HG03139 (cell line): Measurements from ENCODE around the gene EPHA5.

Experiments used
- ATAC-seq: cut with Tn5 transposase; IDR thresholded peaks from one replicate; pipeline ENCODE4 v1.9.1; 2021; ENCODE audit not compliant: unreplicated experiment

Gene EPHA5

GRCh38 chr4:65670331-65671031 lies at the start of gene EPHA5:
EPHA5 (minus strand) TSS chr4:65670489; CDS start chr4:65669742, 747 bp downstream.
- ATAC-seq: peak; percentile 48

- no peak for ATAC-seq
These were observed 49.3 kb upstream of the EPHA5 start for GRCh38 chr4:65719635-65720034.

DNA sequence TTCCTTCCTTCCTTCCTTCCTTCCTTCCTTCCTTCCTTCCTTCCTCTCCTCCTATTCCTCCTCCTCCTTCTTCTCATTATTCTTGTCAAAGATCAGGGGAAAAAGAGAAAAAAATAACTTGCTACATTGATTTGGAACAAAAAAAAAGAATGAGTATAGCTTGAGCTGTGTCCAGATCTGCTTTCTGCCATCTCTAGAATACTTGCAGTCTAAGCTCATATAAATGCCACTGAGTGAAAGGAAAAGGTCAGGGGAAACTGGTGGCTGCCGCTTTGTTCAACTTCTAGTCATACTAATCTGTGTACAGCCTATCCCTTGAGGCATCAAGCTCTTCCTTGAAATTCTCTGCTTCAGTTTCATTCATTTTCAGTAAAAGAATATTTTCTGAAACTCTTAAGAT lies 28.3 kb upstream of the EPHA5 start:
- ATAC-seq: no peak

- no peak for ATAC-seq
These were observed 26.1 kb upstream of the EPHA5 start for GRCh38 chr4:65696436-65696835.

GRCh38 chr4:65671372-65671771 lies 1.1 kb upstream of the EPHA5 start:
- no peak for ATAC-seq

- ATAC-seq: no peak
These were observed 314 bp downstream of the EPHA5 start for GRCh38 chr4:65670020-65670330.

- ATAC-seq: no peak
These were observed 924 bp downstream of the EPHA5 start for GRCh38 chr4:65669111-65670019.

GRCh38 chr4:65668201-65669089 lies 1.8 kb downstream of the EPHA5 start:
- no peak for ATAC-seq

GRCh38 chr4:65667506-65668041 lies 2.7 kb downstream of the EPHA5 start:
- no peak for ATAC-seq

- ATAC-seq: no peak
These were observed 4.3 kb downstream of the EPHA5 start for GRCh38 chr4:65665771-65666523.

GRCh38 chr4:65661471-65661870 lies 8.8 kb downstream of the EPHA5 start:
- no peak for ATAC-seq

DNA sequence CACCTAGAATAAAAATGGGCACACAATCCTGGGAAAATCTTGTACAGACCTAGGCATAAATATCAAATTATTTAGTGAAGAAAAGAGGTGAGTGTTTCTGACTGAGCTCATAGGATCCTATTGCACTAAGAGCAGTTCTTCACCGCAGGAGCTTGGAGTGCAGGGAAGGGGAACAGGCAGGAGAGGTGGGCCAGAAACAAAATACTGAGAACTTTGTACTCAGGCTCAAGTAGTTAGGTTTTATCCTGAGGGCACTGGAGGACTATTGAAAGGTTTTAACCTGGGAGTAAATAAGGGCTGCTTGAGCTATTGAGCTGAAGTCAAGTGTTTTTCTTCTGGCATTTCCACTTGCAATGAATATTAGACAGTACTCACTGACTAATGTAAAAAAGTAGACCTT lies 12.2 kb downstream of the EPHA5 start:
- ATAC-seq: no peak

DNA sequence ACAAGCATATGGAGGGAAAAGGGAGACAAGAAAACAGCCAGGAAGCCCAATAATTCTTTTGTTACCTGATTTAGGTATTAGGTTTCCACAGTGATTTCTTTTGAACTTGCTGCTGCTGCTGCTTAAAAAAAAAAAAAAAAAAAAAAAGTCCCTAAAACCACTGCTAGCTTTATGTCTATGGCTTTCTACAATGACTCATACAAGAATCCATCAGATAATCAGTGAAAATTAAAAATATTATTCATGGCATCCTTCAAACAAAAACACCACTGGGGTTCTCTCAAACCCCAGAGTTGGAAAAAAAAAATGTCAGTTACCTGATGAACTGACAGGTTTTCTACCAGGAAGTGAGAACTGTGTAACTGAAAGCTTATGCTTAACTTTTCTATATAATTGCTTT lies 14.3 kb downstream of the EPHA5 start:
- ATAC-seq: no peak

DNA sequence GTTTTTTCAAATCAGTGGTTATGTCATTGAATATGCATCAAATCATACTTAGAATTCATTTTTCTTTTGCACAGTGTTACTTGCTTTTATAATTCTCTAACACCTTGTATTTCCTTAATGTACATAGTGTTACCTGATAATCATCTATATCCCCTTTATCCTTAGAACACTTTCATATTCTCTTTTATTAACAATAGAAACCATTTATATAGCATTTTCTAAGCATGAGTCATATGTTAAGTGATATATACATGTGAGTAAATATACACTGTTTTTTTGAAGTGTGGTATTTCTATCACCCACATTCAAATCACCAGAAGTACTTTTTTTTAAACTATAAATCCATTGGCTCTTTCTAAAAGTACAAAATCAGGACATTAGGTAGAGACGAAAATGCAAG lies 15.3 kb downstream of the EPHA5 start:
- no peak for ATAC-seq

DNA sequence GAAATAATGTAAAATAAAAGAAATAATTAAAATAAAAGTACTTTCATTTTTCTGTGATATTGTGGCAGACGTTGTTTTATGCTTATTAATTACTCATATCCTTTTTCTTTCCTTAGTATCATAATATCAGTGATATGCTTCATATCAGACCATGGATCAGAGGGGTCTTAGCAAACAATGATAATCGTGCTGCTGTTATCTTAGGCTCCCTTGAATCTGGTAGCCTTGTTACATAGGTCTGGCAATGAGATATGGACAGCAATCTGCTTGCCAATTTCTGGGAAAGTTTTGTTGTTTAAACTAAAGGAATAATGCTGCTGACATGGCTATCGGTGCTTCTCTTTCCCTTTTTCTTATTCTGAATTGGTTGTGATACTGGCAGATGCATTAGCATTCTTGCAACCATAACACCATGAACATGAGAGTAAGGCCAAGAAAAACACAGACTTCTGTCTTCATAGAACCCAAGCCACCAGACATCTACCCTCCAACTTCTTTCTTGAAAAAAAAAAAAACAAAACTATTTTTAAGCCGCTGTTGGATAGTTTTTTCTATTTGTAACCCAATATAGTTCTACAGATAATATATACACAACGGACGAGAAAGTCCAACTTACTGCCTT lies 16.4 kb downstream of the EPHA5 start:
- ATAC-seq: no peak

DNA sequence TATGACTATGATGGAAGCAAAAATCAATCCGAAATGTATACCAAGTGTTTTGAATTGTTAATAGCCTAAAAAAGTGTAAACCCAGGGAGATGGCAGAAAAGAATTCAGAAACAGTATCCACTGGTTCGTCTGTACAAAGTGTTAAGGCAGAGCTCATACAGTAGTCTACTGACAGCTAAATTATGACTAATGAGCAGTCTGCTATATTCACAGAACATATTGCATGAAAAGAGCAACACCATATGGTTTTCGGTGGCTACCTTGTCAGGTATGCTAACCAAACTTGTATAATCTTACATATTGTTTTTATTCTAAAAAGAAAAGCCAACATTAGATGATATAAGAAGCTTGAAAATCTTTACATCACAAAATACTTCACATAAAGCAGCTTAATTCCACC lies 18.5 kb downstream of the EPHA5 start:
- ATAC-seq: no peak

DNA sequence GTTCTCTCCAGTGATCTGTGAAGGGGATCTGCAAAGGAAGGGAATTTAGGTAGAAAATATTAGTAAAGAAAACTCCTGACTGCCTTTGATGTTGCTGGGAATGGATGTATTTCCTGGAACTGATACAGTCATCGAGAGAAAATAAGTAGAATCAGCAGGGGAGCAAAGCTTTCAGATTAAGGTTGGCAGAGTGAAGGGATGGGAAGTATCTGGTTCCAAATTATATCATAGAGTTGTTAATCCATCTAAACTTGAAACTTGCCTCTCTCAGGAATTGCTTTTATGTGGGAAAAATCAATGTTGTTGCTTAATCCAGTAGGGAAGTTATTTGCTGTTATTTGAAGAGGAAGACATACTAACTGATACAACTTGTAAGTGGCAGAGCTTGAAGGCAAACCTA lies 19.3 kb downstream of the EPHA5 start:
- ATAC-seq: no peak

DNA sequence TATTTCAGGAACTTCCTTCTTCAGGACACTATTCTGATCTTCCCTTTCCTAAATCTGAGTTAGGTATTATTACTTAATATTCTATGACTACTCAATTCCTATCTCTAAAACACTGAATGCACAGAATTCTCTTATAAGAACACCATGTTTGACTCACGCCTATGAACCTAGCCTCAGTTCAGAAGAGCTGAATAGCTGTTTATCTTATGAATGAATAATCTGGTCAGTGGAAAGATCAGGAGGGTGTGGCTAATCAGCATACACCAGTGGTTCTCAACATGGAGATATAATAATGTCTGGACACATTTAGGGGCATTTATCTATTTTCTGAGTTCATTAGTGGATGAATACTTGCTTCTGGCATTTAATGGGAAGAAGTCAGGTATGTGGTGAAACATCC lies 24.2 kb downstream of the EPHA5 start:
- no peak for ATAC-seq

GRCh38 chr4:65645185-65645584 lies 25.1 kb downstream of the EPHA5 start:
- ATAC-seq: no peak
